Tibial nerve (tissue), 4 donors: ENCODE results near the gene SEMA6B. TPM values are rescaled to one million over a fixed set of nuclear protein-coding genes. Genes with fewer than 3 reads are reported as not detected.
A peak's percentile ranks its signal among the peaks of the same experiment; 100 is the strongest.
"Not testable (repeated sequence)": the region's sequence is repeated elsewhere in the genome, so short reads cannot be mapped to it uniquely, and the experiment has no call there.

ENCODE experiments used
- DNase-seq, 2 donors: peaks; one replicate each; pipeline ENCODE4 v3.0.0-alpha.2; 2019; ENCODE audit warnings: low spot score in 2 of 2
- H3K27ac ChIP-seq, 4 donors: fragments of 200-600 bp; sonication (generic) in 3 of 4; one replicate each; pipeline ENCODE4 v1.5.1; 2017 to 2019; ENCODE audit warnings: mild to moderate bottlenecking in 1 of 4
- H3K27me3 ChIP-seq, 2 donors: fragments of 200-600 bp; sonication (generic) in 1 of 2; one replicate each; pipeline versions ENCODE4 v1.5.1 to v1.6.0; 2017 to 2019
- H3K36me3 ChIP-seq, 3 donors: fragments of 200-600 bp; sonication (generic); one replicate each; pipeline ENCODE4 v1.5.1; 2018 to 2019
- H3K4me1 ChIP-seq, 4 donors: fragments of 200-600 bp; sonication (generic) in 3 of 4; one replicate each; pipeline ENCODE4 v1.5.1; 2017 to 2019
- H3K4me3 ChIP-seq, 4 donors: fragments of 200-600 bp; sonication (generic) in 3 of 4; one replicate each; pipeline ENCODE4 v1.5.1; 2017 to 2019; ENCODE audit warnings: mild to moderate bottlenecking in 1 of 4, moderate library complexity in 1 of 4
- H3K9me3 ChIP-seq, 4 donors: fragments of 200-600 bp; sonication (generic) in 3 of 4; one replicate each; pipeline ENCODE4 v1.5.1; 2017 to 2019
- EP300 ChIP-seq, 2 donors: sonication (generic); formaldehyde crosslinking; IDR thresholded peaks; one replicate each; pipeline ENCODE4 v1.6.1; 2017; ENCODE audit warnings: antibody characterized with exemption in 2 of 2, mild to moderate bottlenecking in 1 of 2
- POLR2A ChIP-seq, 2 donors: fragments of 450-650 bp; IDR thresholded peaks; one replicate each; pipeline ENCODE4 v1.6.1; 2017; ENCODE audit warnings: antibody characterized with exemption in 2 of 2, mild to moderate bottlenecking in 2 of 2, moderate library complexity in 2 of 2
- WGBS, 2 donors: methylation state at CpG; one replicate each; pipeline ENCODE4 v1.1.5; 2018; 5-methylcytosine and 5-hydroxymethylcytosine counted together
- total RNA-seq, 4 donors: library from RNA; depleted of rRNA; stranded (reverse); fragments of >200 nt; gene quantifications; one replicate each; pipeline ENCODE4 v1.1.0, GENCODE V29; 2016
- TF ChIP-seq, protein P1 (sequence below), 5 experiments: fragments of 200-600 bp in 3 of 5; fragments of 450-650 bp in 2 of 5; sonication (generic) in 3 of 5; IDR thresholded peaks; one replicate each; pipeline ENCODE4 v1.5.1; 2016 to 2019; ENCODE audit warnings: antibody characterized with exemption in 5 of 5, mild to moderate bottlenecking in 3 of 5, moderate library complexity in 2 of 5

The SEMA6B gene
- total RNA-seq, 4 donors from 2014 or later: 1.5 to 18.6 (median 7.4) TPM

DNA sequence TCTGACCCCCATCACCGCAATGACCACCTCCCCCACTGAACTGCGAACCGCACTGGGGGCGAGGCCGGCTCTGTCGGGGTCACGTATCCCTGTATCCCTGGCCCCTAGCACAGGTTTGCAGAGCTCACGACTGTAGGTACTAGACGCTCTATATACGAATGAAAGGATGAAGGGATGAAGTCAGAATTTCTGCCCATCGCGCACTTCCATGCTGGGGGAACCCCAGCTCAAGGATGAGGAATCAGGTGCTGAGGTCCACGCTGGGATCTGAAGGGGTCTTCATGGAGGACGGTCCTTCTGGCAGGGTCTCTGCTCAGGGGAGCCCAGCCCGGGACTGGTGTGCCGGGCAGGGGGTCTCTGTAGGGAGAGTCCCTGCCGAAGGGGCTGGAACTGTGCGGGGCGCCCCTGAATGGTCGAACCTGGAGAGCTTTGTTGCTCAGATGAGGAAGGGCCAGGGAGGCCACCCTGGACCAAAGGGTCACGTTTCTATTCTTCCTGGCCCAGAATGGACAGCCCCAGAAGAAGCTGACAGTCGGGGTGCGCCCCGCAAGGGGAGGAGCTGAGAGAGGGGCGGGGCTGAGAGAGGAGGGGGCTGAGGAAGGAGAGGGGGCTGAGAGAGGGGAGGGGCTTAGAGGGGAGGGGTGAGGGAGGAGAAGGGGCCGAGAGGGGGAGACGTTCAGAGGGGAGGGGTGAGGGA is 37.9 kb upstream of the SEMA6B start:
- Histone ChIP-seq H3K4me3 (peak overlapping the region in 1 of 4 donors; percentile 2), H3K9me3 (no peaks in the 10 kb centered on the region), H3K4me1 (peaks cover 0 to 19% (median 2%) of the 10 kb centered on the region in 4 donors), H3K27ac (no peak overlapping the region), H3K36me3 (no peaks in the 10 kb centered on the region), H3K27me3 (peaks cover 0 to 86% of the 10 kb centered on the region in 2 donors)
- 11 to 13% methylated on average over 18 to 24 of the region's 27 CpGs for WGBS, 2 donors
- no peak for TF ChIP-seq POLR2A (IDR thresholded peaks at IDR 0.05)
- TF ChIP-seq, protein P1, sequence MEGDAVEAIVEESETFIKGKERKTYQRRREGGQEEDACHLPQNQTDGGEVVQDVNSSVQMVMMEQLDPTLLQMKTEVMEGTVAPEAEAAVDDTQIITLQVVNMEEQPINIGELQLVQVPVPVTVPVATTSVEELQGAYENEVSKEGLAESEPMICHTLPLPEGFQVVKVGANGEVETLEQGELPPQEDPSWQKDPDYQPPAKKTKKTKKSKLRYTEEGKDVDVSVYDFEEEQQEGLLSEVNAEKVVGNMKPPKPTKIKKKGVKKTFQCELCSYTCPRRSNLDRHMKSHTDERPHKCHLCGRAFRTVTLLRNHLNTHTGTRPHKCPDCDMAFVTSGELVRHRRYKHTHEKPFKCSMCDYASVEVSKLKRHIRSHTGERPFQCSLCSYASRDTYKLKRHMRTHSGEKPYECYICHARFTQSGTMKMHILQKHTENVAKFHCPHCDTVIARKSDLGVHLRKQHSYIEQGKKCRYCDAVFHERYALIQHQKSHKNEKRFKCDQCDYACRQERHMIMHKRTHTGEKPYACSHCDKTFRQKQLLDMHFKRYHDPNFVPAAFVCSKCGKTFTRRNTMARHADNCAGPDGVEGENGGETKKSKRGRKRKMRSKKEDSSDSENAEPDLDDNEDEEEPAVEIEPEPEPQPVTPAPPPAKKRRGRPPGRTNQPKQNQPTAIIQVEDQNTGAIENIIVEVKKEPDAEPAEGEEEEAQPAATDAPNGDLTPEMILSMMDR (IDR thresholded peaks at IDR 0.05): no peak
- TF ChIP-seq EP300 (IDR thresholded peaks at IDR 0.05): no peak
- no peak for DNase-seq

DNA sequence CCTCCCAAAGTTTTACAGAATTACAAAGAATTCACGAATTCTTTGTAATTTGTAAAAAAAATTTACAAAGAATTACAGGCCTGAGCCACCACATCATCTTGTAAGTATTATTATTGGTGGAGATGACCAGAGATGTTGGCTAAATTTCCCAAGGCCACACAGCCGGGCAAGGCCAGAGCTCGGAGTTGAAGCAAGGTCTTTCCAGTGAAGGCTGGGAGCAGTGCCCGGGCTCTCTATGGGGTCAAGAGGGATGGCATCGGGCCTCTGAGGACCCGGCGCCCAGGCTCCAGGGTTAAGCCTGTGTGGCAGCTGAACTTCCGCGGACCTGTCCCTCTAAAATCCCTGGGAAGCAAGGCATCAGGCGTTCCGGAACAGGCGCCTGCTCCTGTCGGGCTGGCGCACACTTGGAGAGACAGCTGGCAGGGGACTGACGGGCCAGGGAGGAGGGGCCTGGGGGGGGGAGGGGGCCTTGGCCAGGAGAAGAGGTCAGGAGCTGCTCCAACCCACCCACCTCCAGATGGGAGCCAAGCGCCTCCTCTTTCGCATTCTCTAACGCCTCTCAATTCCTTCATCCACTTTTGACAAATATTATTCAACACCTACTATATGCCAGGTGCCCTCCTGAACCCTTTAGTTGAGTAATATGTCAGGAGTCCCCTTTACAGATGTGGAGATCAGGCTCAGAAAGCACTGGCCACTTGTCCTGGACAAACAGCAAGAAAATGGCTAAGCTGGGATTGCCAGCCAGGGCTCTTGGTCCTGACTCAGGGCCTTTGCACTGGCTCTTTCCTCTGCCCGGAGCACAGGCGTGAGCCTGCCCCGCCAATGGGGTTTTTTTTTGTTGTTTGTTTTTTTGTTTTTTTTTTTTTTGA is 36.8 kb upstream of the SEMA6B start:
- no peak overlapping the region for H3K27ac ChIP-seq
- H3K4me1 ChIP-seq: peaks cover 0 to 19% (median 2%) of the 10 kb centered on the region in 4 donors
- DNase-seq: no peak
- H3K4me3 ChIP-seq: no peak overlapping the region
- WGBS, 2 donors: 48 to 55% methylated on average over 21 of the region's 21 CpGs
- peaks cover 0 to 94% of the 10 kb centered on the region in 2 donors for H3K27me3 ChIP-seq
- no peak for TF ChIP-seq EP300 (IDR thresholded peaks at IDR 0.05)
- no peaks in the 10 kb centered on the region for H3K36me3 ChIP-seq
- H3K9me3 ChIP-seq: no peaks in the 10 kb centered on the region

GRCh38 chr19:4595158-4595557 is 35.7 kb upstream of the SEMA6B start:
- H3K4me3 ChIP-seq, DNase-seq, H3K9me3 ChIP-seq, H3K27ac ChIP-seq, H3K36me3 ChIP-seq: not testable (repeated sequence)
- Histone ChIP-seq H3K4me1 (peaks cover 0 to 19% (median 2%) of the 10 kb centered on the region in 4 donors), H3K27me3 (peaks cover 0 to 94% of the 10 kb centered on the region in 2 donors)
- WGBS, 2 donors: 88 to 93% methylated on average over 9 of the region's 9 CpGs

DNA sequence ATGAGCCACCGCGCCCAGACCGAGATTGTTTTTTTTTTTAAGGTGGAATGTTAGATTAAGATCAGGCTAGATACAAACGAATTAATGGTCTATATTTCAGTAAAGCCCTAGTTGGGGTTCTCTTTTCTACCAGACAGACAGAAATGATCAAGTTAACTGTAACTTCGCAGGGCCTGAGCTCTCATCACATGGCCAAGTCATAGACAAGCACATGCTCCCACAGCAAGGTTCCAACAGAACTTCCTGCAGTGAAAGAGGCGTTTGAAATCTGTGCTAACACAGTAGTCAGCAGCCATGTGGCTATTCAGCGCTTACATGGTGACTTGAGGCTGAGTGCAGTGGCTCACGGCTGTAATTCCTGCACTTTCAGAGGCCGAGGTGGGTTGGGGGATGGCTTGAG is 34.7 kb upstream of the SEMA6B start:
- Histone ChIP-seq H3K9me3 (no peaks in the 10 kb centered on the region), H3K36me3 (no peaks in the 10 kb centered on the region), H3K27ac (no peak overlapping the region), H3K4me3 (no peak overlapping the region), H3K27me3 (peaks cover 0 to 93% of the 10 kb centered on the region in 2 donors), H3K4me1 (peaks cover 0 to 19% (median 2%) of the 10 kb centered on the region in 4 donors)
- 56 to 60% methylated on average over 9 of the region's 9 CpGs for WGBS, 2 donors
- TF ChIP-seq EP300 (IDR thresholded peaks at IDR 0.05) (no peak), POLR2A (IDR thresholded peaks at IDR 0.05) (no peak)
- TF ChIP-seq, protein P1 (IDR thresholded peaks at IDR 0.05): no peak
- DNase-seq: no peak

GRCh38 chr19:4593409-4593851 is 33.9 kb upstream of the SEMA6B start:
- Histone ChIP-seq H3K4me3 (no peak overlapping the region), H3K4me1 (peaks cover 0 to 14% (median 1%) of the 10 kb centered on the region in 4 donors), H3K36me3 (no peaks in the 10 kb centered on the region), H3K27me3 (peaks cover 0 to 87% of the 10 kb centered on the region in 2 donors), H3K9me3 (no peaks in the 10 kb centered on the region), H3K27ac (no peak overlapping the region)
- WGBS, 2 donors: 66 to 68% methylated on average over 6 of the region's 6 CpGs
- no peak for TF ChIP-seq POLR2A (IDR thresholded peaks at IDR 0.05)
- TF ChIP-seq, protein P1 (IDR thresholded peaks at IDR 0.05): no peak
- no peak for TF ChIP-seq EP300 (IDR thresholded peaks at IDR 0.05)
- no peak for DNase-seq

GRCh38 chr19:4592445-4592844 is 33.0 kb upstream of the SEMA6B start:
- WGBS, 2 donors: 68 to 75% methylated on average over 5 of the region's 5 CpGs
- no peak for TF ChIP-seq POLR2A (IDR thresholded peaks at IDR 0.05)
- TF ChIP-seq, protein P1 (IDR thresholded peaks at IDR 0.05): no peak
- no peak for TF ChIP-seq EP300 (IDR thresholded peaks at IDR 0.05)
- no peaks in the 10 kb centered on the region for H3K9me3 ChIP-seq
- no peak for DNase-seq
- H3K4me1 ChIP-seq: peaks cover 0 to 4% (median 0%) of the 10 kb centered on the region in 4 donors
- H3K4me3 ChIP-seq: no peak overlapping the region
- H3K27me3 ChIP-seq: peaks cover 0 to 86% of the 10 kb centered on the region in 2 donors
- no peak overlapping the region for H3K27ac ChIP-seq
- no peaks in the 10 kb centered on the region for H3K36me3 ChIP-seq
